H7 (cell line): Measurements from ENCODE around the gene TMEM60. TPM values are rescaled to one million over a fixed set of nuclear protein-coding genes. Genes with fewer than 3 reads are reported as not detected.

Experiments used
- DNase-seq: peaks from one replicate; pipeline ENCODE4 v3.0.0; 2012
- H3K27me3 ChIP-seq: 2 replicates; pipeline ENCODE4 v1.6.0; 2011; ENCODE audit warnings: mild to moderate bottlenecking, low read length; ENCODE audit not compliant: control insufficient read depth, insufficient read depth
- H3K36me3 ChIP-seq: replicated peaks from 2 replicates; pipeline ENCODE4 v1.5.1; 2011; ENCODE audit warnings: low read length; ENCODE audit not compliant: control insufficient read depth, insufficient read depth
- H3K4me3 ChIP-seq: 2 replicates; pipeline ENCODE4 v1.5.1; 2011; ENCODE audit warnings: low read depth, mild to moderate bottlenecking, control low read depth, low read length, moderate library complexity; ENCODE audit not compliant: insufficient read depth
- total RNA-seq: library from RNA; depleted of rRNA; stranded (reverse); fragments of >200 nt; shearing (Covaris generic); gene quantifications from 2 replicates; pipeline ENCODE4 v1.2.3, GENCODE V29; 2014

TMEM60 gene
- total RNA-seq, 1 experiment from 2014 or later, result 28.5 TPM

DNA sequence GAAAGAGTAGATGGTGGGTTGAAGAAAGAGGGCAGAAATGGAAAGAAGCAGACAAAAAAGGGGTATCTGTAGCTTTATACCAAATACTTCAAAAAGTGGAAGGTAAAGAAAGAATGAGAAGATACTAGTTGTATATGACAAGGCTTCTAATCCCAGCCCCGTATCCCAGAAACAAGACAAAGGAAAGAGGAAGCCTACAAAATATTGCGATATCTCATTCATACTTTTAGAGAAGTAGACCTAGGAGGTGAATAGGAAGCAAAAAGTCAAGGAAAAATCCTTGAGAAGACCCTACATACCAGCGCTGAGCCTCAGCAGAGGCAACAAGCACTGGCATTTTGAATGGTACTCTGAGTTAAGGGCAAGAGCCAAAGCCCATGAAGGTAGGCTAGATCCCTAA, 26.9 kb upstream of the TMEM60 start:
- no peak overlapping the region for H3K4me3 ChIP-seq
- DNase-seq, result no peak
- no peaks in the 10 kb centered on the region for H3K27me3 ChIP-seq
- no peaks in the 10 kb centered on the region for H3K36me3 ChIP-seq

DNA sequence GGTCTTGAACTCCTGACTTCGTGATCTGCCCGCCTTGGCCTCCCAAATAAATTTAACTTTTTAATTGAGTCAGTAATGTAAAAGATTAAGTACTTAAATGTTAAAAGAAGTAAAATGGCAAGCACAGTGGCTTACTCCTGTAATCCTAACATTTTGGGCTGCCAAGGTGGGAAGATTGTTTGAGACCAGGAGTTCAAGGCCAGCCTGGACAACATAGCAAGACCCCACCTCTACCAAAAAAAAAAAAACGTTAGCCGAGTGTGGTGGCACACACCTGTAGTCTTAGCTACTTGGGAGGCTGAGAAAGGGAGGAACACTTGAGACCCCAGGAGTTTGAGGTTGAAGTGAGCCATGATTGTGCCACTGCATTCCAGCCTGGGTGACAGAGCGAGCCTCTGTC, 26.4 kb upstream of the TMEM60 start:
- DNase-seq, result no peak
- no peaks in the 10 kb centered on the region for H3K27me3 ChIP-seq
- no peaks in the 10 kb centered on the region for H3K36me3 ChIP-seq
- no peak overlapping the region for H3K4me3 ChIP-seq

DNA sequence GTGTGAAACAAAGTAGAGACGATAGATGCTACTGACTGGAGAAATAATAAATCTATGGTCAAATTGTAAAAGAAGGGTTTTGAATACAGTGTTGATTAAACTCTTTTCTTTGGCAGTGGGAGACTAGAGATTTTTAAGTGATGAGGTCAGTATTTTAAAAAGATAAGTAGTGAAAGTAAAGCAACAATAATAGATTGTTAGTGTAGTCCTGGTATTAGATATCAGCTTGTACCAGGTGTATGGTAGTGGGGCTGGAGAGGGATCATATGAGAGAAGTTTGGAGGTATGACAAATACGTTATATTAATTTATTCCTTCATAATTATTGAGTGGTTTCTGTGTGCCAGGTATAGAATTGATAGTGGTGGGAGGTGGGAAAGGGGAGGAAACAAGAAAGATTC, 25.6 kb upstream of the TMEM60 start:
- Histone ChIP-seq H3K4me3 (no peak overlapping the region), H3K36me3 (no peaks in the 10 kb centered on the region), H3K27me3 (no peaks in the 10 kb centered on the region)
- DNase-seq, result no peak

DNA sequence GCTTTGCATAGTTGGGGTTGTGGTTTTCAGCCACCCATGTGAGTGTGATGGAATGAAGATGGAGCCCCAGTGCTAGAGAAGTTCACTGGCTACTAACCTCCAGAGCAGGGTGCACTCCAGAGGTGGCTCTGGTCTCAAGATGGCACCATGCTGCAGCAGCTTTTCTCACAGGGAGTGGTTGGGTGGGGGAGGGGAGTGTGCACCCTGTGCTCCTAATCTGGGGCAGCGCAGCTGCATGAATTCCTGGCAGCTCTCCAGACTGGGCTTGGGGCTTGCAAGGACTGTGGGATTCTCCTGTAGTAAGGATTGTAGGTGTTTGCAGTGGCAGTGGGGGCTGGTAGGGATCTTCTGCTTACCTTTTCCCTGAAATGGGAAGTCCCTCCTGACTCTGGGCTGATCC, 24.0 kb upstream of the TMEM60 start:
- H3K4me3 ChIP-seq, result no peak overlapping the region
- no peaks in the 10 kb centered on the region for H3K36me3 ChIP-seq
- no peaks in the 10 kb centered on the region for H3K27me3 ChIP-seq
- DNase-seq, result no peak

GRCh38 chr7:77820967-77821366, 22.7 kb upstream of the TMEM60 start:
- Histone ChIP-seq H3K4me3 (no peak overlapping the region), H3K27me3 (no peaks in the 10 kb centered on the region)
- no peak for DNase-seq

DNA sequence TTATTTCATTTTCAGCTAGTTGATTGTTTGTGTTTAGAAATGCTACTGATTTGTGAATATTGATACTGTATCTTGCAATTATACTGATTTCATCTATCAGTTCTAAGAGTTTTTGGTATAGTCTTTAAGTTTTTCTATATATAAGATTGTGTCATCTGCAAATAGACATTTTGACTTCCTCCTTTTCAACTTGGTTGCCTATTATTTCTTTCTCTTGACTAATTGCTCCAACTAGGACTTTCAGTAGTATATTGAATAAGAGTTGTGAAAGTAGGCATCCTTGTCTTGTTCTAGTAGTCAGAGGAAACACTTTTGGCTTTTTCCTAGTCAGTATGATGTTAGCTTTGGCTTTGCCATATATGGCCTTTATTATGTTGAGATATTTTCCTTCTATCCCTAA, 20.8 kb upstream of the TMEM60 start:
- no peak overlapping the region for H3K4me3 ChIP-seq
- no peaks in the 10 kb centered on the region for H3K27me3 ChIP-seq
- DNase-seq, result no peak
- H3K36me3 ChIP-seq, result no peaks in the 10 kb centered on the region

More at GRCh38 chr7:77820967-77821366, 22.7 kb upstream of the TMEM60 start:
- H3K36me3 ChIP-seq, result no peaks in the 10 kb centered on the region

GRCh38 chr7:77813180-77813579, 14.9 kb upstream of the TMEM60 start:
- no peak overlapping the region for H3K4me3 ChIP-seq
- H3K36me3 ChIP-seq, result no peaks in the 10 kb centered on the region
- DNase-seq, result no peak
- H3K27me3 ChIP-seq, result no peaks in the 10 kb centered on the region

DNA sequence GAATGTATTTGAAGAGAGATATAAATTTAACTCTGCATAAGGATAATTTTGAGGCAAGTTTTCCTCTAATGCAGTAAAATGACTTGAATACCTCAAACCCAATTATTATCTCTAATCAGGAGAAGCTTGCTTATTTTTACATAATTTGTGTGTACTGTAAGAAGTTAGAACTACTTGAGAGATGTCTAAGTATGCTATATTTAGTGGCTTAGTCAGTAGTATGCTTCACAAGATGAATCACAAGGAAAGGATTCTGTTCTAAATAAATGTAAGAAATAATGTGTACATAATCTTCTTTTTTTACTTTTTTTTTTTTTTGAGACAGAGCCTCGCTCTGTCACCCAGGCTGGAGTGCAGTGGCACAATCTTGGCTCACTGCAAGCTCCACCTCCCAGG, 14.1 kb upstream of the TMEM60 start:
- Histone ChIP-seq H3K4me3 (no peak overlapping the region), H3K27me3 (no peaks in the 10 kb centered on the region), H3K36me3 (no peaks in the 10 kb centered on the region)
- no peak for DNase-seq

GRCh38 chr7:77811516-77812289, 13.5 kb upstream of the TMEM60 start:
- Histone ChIP-seq H3K4me3 (no peak overlapping the region), H3K27me3 (no peaks in the 10 kb centered on the region), H3K36me3 (no peaks in the 10 kb centered on the region)
- DNase-seq, result no peak

- Histone ChIP-seq H3K36me3 (no peaks in the 10 kb centered on the region), H3K4me3 (no peak overlapping the region)
Measured at GRCh38 chr7:77808517-77808916, 10.3 kb upstream of the TMEM60 start.

DNA sequence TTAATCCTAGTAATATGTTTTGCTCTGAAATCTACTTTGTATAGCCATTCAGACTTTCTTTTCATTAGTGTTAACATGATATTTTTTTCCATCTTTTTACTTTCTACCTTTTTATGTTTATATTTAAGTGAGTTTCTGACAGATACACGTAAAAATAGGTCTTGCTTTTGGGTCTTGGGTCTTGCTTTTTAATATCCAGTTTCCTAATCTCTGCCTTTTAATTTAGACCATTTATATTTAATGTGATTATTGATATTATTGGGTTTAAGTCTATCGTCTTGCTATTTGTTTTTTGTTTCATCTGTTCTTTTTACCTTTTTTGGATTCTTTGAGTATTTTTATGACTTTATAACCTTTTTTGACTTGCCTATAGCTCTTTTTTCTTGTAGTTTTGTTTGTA, 8.2 kb upstream of the TMEM60 start:
- no peaks in the 10 kb centered on the region for H3K27me3 ChIP-seq
- no peaks in the 10 kb centered on the region for H3K36me3 ChIP-seq
- no peak overlapping the region for H3K4me3 ChIP-seq
- DNase-seq, result no peak

More at GRCh38 chr7:77808517-77808916, 10.3 kb upstream of the TMEM60 start:
- no peak for DNase-seq
- H3K27me3 ChIP-seq, result no peaks in the 10 kb centered on the region

- no peak overlapping the region for H3K4me3 ChIP-seq
- no peaks in the 10 kb centered on the region for H3K27me3 ChIP-seq
- no peak for DNase-seq
- no peaks in the 10 kb centered on the region for H3K36me3 ChIP-seq
Measured at GRCh38 chr7:77802557-77803405, 4.5 kb upstream of the TMEM60 start.

- no peaks in the 10 kb centered on the region for H3K36me3 ChIP-seq
- DNase-seq, result no peak
- no peaks in the 10 kb centered on the region for H3K27me3 ChIP-seq
- H3K4me3 ChIP-seq, result no peak overlapping the region
Measured at GRCh38 chr7:77800730-77801129, 2.5 kb upstream of the TMEM60 start.

DNA sequence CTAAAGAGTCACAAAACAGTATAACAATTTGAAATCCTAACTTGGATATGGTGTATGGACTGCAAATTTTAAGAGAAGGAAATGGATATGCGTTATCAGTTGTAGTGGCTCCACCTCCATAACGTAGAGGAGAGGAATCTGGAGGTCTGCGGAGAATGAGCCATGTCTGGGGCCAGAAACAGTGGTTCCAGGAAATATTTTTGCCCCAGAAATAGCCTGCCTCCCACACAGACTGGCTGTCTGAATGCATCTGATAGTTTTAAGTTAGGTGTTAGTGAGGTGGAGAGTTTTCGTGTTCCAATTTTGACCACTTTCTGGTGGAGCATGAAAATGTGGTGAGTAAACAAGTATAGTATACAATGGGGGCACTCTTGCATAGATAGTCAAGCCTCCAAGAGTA, 1.9 kb upstream of the TMEM60 start:
- DNase-seq, result no peak
- Histone ChIP-seq H3K36me3 (no peaks in the 10 kb centered on the region), H3K4me3 (no peak overlapping the region), H3K27me3 (no peaks in the 10 kb centered on the region)
